Amygdala (tissue), 56 donors: Measurements from ENCODE around the gene ZNF791.
"Not testable (repeated sequence)": the region's sequence is repeated elsewhere in the genome, so short reads cannot be mapped to it uniquely, and the experiment has no call there.

Experiments used
- DNase-seq, 56 donors: peaks; one replicate each; lab custom pipeline; 2025; lab: John Stamatoyannopoulos, UW

Gene ZNF791

DNA sequence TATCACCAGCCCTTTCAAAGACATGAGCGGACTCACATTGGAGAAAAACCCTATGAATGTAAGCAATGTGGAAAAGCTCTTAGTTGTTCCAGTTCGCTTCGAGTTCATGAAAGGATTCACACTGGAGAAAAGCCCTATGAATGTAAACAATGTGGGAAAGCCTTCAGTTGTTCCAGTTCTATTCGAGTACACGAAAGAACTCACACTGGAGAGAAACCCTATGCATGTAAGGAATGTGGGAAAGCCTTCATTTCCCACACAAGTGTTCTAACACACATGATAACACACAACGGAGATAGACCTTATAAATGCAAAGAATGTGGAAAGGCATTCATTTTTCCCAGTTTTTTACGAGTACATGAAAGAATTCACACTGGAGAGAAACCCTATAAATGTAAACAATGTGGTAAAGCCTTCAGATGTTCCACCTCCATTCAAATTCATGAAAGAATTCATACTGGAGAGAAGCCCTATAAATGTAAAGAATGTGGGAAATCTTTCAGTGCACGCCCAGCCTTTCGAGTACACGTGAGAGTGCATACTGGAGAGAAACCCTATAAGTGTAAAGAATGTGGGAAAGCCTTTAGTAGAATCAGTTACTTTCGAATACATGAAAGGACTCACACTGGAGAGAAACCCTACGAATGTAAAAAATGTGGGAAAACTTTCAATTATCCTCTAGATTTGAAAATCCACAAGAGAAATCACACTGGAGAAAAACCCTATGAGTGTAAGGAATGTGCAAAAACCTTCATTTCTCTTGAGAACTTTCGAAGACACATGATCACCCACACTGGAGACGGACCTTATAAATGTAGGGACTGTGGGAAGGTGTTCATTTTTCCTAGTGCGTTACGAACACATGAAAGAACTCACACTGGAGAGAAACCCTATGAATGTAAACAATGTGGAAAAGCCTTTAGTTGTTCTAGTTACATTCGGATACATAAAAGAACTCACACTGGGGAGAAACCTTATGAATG, 17.6 kb downstream of the ZNF791 start:
- no peak for DNase-seq

DNA sequence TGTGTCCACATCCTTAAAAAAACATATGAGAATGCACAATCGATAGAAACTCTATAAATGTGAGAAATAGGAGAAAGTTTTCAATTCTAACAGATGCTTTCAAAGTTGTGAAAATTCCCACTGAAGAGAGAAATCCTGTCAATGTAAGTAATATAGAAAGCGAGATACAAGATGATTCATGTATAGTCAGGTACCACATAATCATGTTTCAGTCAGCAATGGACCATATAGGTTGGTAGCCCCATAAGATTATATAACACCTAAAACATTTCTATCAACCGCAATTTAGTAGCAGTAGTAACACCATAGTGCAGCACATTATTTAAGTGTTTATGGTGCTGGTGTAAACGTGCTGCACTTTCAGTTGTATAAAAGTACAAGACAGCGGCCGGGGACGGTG, 18.5 kb downstream of the ZNF791 start:
- no peak for DNase-seq

DNA sequence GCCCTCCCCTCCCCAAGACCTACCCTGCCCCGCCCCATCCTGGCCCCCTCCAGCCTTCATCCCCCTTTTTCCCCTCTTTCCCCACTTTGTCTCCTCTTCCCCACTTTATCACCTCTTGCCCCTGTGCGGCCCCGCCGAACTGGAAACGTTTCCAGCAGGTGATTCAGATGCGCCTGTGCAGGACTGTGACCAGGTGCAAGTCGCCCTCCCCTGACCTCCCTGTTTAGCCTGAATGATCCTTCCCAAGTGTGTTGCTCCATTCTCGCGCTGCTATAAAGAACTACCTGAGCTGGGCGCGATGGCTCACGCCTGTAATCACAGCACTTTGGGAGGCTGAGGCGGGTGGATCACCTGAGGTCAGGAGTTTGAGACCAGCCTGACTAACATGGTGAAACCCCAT, 25.9 kb downstream of the ZNF791 start:
- no peak for DNase-seq

DNA sequence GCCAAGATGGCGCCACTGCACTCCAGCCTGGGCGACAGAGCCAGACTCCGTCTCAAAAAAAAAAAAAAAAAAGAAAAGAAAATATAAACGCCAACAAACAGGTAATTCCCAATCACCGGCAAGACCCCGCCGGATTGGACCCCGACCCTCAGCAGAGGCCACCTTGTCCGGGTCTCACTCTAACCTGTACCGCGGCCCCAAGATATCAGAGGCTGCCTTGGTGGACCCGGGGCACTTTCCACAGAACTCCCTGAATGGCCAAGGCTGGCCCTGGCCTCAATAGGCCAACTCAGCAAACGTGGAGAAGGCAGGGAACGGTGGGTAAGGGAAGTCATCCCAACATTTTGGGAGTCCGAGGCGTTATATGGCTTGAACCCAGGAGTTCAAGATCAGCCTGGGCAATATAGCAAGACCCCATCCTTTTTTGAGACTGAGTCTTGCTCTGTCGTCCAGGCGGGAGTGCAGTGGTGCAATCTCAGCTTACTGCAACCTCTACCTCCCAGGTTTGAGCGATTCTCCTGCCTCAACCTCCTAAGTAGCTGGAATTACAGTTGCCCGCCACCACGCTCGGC, 28.0 kb downstream of the ZNF791 start:
- no peak for DNase-seq

DNA sequence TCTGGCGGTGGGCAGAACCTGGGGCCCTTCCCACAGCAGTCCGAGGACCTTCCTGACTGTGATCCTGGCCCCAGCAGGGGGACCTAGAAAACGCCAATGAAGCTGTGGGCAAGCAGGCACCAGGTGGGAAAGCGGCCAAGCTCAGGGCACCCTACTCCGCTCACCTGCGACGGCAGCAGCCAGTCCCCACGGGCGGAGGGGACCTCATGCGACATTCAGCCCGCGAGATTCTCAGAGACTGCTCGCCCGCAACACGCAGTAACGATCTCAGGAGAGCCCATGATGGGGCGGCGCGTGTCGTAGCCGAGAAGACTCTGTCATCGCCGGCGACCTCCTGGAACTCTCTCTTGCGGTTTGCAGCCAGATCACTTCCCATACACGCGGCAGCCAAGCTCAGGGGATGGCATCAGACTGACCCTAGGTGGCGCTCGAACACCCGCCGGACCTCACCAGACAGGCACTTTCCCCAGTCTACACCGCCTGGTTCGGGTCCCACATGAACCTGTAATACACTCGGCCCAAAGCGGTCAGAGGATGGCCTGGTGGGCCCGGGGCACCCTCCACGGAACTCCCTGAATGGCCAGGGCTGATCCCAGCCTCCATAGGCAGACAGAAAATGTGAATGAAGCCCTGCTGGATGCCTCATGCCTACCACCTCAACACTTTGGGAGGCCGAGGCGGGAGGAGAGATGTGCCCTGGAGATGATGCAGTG, 29.3 kb downstream of the ZNF791 start:
- DNase-seq: peak in 50 of 56 donors; percentile 10 to 80 (median 50)

DNA sequence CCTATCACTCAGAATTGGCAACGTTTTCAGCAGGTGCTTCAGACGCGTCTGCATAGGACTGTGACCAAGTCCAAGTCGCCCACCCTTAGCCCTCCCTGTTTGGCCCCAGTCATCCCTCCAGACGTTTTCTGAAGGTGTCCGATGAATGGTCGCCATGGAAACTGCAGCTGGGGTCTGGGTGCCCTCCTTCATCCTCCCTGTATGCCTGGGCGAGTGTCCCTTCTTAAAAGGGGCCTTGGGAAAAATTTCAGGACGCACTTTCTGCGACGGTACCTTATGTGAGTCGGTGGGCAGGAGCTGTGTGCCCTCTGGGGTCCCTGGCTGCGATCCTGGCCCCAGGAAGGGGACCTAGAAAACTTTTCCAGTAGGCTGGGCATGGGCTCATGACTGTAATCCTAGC, 30.7 kb downstream of the ZNF791 start:
- no peak for DNase-seq

DNA sequence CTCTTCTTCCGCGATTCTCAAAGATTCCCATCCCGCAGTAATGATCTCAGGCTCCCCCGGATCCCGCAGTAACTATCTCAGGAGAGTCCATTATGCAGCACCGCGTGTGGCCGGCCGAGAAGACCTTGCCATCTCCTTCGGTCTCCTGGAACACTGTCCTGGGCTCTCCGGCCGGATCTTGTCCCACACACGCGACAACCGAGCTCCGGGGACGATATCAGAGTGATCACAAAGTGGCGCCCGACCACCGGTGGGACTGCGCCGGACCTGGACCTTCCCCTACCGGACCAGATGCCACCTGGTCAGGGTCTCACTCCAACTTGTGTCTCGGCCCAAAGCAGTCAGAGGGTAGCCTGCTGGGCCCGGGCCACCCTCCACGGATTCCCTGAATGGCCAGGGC, 31.8 kb downstream of the ZNF791 start:
- DNase-seq: no peak

DNA sequence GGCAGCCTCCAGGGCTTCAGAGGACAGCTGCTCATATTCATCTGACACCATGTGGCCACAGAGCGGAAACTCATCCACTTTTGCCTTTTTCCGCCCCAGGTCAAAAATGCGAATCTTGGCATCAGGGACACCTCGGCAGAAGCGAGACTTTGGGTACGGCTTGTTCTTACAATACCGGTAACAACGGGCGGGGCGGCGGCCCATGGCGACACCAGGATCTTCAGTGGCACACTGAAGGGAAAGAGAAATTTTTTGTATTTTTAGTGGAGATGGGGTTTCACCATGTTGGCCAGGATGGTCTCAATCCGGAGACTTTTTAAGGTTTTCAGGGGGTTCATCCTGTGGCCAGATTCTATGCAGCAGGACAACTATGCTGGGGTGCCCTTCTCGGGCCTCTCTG, 33.0 kb downstream of the ZNF791 start:
- not testable (repeated sequence) for DNase-seq

DNA sequence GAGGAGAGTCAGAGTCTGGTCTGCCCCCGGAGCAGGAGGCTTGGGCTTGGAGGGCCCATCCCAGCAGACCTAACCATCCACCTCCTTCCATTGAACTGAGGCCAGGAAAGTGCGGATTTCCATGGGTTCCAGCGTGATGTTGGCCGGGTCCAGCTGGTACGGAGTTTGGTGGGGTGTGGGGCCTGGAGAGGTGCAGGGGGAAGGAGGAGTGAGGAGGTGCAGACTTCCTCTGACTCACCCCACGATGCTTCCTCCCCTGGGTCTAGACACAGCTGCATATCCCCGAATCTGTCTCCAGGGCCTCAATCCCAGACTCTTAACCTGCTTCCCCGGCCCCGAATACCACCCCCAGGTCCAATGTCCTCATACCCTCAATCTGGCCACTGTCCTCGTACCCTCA, 35.8 kb downstream of the ZNF791 start:
- no peak for DNase-seq

DNA sequence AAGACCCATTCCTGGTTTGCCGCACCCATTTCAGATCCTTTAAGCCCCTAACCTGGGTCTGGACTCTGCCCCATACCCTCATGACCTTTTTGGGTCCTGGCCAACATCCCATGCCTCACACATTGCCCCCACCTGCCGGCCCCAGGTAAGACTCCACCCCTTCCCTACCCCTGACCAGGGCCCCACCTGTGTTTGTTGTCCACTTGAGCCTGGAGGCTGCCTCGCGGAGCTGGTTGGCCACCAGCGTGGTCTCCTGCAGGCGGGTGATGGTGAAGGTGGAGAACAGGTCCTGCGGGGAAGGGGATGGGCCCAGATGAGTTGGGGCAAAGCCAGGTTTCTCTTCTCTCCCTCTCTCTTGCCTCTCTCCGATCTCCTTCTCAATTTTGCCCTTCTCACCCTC, 36.3 kb downstream of the ZNF791 start:
- DNase-seq: no peak

DNA sequence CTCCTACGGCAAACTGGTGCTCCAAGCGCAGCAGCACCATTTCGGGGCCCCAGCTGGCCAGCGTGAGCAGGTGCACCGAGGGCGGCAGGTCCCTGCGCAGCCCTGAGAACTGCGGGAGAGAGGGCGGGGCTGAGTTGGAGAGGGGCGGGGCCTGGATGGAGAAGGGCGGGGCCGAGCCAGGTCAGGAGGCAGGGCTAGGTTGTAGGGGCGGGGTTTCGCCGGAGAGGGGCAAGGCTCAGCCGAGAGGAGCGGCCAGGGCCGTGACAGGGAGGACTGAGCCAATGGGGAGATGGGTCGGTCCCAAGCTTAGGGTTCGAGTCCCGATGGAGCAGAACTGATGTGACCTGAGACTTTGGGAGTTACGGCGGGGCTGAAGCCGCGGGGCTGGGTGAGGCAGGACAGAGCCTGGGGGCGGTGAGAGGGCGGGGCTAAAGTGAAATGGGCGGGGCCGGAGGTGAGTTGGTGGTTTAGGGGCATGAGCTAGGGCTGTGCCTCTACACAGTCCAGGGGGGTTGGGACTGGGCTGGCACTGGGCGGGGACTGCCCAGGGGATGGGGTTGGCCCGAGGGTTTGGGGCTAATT, 36.9 kb downstream of the ZNF791 start:
- peak in 19 of 56 donors; percentile 1 to 57 (median 21) for DNase-seq

DNA sequence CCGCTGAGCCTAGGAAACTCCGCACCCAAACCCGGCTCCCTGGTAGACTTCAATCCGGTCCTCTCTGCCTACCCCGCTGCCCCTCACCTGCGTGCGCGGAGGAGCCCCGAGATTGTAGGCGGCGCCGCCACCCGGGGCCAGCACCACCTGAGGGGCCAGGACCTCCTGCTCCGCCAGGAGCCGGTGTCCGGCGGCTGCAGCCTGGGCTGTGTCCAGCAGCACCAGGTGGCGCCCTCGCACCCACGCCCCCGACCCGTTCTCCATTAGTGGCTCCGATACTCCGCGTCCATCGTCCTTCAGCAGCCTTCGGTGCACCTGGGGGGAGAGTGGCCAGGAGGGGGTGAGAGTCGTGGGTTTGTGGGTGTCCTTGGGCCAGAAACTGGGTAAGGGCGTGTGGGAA, 37.4 kb downstream of the ZNF791 start:
- peak in 3 of 56 donors; percentile 11 to 53 (median 13) for DNase-seq

DNA sequence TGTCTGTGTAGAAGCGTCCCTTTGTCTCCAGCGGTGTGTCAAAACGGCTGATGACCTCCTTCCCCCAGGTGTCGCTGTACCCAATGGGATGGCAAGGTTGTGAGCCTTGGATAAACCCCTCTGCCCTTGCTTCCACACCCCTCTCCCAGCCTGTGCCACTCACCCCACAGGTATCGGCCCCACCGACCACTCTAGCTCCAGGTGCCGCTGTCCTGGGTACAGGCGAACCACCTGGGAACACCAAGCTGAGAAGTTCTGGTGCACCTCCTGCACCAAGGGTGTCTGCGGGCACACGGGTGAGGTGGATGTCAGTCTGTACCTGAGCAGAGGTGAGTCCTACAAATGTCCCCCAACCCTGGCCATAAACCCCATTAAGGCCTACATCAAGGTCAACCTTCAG, 39.2 kb downstream of the ZNF791 start:
- no peak for DNase-seq

DNA sequence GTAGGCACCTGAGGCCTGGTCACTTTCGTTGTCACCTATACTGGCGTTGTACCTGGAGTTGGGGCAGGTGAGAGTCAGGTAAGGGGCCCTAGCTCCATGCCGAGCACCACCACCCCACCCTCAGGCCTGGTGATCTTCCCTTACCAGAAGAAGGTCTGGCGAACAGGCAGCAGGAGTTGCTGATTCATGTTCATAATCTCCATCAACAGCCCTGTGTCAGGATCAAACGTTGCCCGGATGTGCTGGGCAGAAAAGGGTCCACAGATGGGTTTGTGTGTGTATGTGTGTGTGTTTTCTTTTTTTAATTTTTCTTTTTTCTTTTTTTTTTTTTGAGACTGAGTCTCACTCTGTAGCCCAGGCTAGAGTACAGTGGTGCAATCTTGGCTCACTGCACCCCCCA, 41.5 kb downstream of the ZNF791 start:
- no peak for DNase-seq

DNA sequence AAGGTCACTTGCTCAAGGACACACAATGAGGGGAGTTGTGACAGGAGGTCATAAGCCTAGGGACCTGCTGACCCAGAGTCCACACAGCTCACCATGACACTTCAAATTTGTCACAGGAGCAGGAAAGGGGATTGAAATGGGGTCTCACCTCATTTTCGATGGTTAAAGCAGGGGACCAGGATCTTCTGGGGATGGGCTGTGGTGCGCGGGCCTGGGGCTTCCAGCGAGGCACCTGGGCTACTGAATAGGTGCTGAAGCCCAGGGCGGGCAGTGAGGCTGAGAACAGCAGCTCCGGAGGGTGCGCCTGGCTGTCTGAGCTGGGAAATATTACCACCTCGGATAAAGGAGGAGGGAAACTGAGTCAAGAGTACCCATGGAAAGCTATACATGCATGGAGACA, 44.8 kb downstream of the ZNF791 start:
- no peak for DNase-seq

DNA sequence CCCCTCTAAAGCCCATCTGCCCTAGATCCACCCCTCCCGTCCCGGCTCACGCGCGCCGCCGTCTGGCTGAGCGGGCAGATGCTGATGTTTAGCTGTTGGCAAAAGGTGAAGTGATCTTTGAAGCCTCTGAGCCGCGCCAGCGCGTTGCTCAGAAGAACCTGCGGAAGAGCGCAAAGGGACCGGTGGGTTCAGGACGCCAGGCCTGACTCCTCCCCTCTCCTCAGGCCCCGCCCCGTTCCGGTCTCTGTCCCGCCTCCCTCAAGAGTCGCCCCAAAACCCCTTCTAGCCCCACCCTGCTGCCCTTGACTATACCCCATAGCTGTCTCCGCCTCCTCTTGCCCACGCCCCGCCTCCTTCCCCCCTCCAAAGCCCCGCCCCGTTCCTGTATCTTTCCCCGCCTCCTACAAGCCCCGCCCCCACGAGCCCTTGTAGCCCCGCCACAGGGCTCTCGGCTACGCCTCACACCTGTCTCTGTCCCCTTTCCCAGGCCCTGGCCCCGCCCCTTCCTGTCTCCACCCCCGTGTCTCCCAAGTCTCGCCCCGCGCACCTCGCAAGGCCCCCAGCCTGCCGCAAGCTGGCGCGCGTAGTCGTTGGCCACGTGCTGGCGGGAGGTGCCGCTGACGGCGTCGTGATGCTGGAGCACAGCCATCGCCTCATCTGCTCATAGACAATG, 46.3 kb downstream of the ZNF791 start:
- DNase-seq: no peak

DNA sequence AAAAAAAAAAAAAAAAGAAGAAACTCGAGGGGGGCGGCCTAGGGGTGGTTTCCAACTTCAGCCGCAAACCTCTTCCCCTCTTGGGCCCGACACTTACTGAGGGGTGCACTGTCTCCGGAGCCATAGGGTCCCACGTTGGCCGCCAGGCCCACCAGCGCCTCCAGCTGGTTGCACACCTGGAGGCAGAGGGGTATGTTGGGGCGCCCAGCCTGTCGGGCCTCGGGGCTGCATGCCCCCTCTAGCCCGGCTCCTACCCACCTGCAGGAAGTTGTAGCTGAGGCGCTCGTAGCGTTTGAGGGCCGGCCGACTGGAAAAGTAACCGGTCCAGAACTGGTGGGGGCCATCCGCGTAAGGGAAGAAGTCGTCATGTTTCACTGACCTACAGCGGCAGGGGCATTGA, 47.2 kb downstream of the ZNF791 start:
- DNase-seq: no peak

DNA sequence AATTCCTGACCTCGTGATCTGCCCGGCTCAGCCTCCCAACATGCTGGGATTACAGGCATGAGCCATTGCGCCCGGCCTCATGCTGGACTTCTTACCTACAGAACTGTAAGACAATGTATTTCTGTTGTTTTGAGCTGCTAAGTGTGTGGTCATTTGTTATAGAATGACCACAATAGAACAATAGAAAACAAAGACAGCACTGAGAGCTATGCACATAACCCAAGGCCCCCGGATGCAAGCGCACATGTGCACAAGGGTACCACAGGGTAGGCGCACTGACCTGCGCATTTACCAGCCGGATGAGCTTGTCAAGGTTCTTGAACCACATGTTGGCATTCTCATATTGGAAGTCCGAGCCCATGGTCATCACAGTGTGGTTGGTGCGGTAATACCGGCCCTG, 50.3 kb downstream of the ZNF791 start:
- peak in 15 of 56 donors; percentile 1 to 49 (median 33) for DNase-seq

DNA sequence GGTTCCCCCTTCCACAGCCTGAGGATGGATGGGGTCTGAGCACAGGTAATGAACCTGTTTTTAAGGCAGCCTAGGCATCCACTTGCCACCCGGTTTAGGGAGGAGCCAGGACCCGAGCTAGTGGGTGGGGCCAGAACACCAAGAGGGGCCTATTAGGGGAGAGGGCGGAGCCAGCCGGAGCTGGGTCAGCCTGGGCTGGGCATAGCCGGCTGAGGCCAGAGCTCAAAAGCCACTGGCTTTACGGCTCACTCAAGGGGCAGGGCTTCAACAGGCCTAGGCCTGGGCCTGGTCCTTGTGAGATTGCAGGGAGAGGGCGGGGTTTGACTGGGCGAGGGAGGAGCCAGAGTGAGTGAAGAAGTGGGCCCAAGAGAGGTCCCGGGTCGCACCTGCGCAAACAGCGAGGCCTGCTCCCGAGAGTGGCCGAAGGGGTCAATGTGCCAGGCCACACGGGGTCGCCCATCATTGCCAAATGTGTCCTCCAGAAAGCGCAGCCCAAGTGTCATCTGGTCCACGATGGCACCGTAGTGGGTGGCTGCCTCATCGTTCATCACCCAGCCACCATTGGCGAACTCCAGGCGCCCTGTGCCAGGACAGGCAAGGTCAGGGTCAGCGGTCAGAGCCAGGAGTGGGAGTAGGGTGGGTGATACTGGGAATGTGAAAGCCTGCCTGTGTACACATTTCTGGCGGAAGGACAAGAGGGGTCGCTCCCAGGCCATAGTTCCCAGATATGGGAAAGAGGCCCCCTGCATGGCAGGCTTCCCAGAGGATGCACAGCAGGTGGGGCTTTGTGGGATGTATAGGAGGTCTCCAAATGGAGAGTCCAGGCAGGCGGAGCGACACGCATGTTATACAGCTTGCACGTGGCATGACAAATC, 53.9 kb downstream of the ZNF791 start:
- DNase-seq: no peak

DNA sequence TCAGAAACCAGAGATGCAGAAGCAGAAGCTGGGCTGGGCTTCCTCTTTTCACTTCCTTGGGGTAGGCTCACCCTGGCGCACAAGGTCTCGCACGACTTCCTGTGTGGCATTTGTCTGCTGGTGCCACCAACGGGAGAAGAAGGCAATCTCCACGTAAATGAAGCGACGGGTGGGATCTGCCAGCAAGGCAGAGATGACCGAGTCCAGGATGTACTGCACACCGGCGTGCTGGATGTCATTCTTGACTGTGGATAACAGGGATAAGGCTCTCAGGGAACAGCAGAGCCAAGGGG, 54.5 kb downstream of the ZNF791 start:
- peak in 24 of 56 donors; percentile 1 to 56 (median 16) for DNase-seq
